Hepatocyte (in vitro differentiated cells): ENCODE results near the gene TRANK1.

Source experiments
- CTCF ChIP-seq: fragments of 200-600 bp; sonication (generic); IDR thresholded peaks from 2 replicates; pipeline ENCODE4 v1.5.1; 2016; ENCODE audit warnings: antibody characterized with exemption, mild to moderate bottlenecking; ENCODE audit not compliant: poor library complexity
- EZH2 ChIP-seq: fragments of 200-600 bp; sonication (generic); IDR thresholded peaks from 2 replicates; pipeline ENCODE4 v1.6.1; 2016; ENCODE audit warnings: antibody characterized with exemption, mild to moderate bottlenecking, borderline replicate concordance
- EZH2phosphoT487 ChIP-seq: fragments of 200-600 bp; sonication (generic); IDR thresholded peaks from one replicate; pipeline ENCODE4 v1.6.1; 2018; ENCODE audit warnings: antibody characterized with exemption, mild to moderate bottlenecking, low read depth, moderate library complexity; ENCODE audit not compliant: unreplicated experiment, severe bottlenecking

- TF ChIP-seq CTCF: no peak
- TF ChIP-seq EZH2phosphoT487: no peak
- no peak for TF ChIP-seq EZH2
Measured at GRCh38 chr3:36814776-36815175, 130.1 kb downstream of the TRANK1 start.
